ENCODE measurements around the gene NKIRAS2.
"Not testable (repeated sequence)": the region's sequence is repeated elsewhere in the genome, so short reads cannot be mapped to it uniquely, and the experiment has no call there.

Gene NKIRAS2

DNA sequence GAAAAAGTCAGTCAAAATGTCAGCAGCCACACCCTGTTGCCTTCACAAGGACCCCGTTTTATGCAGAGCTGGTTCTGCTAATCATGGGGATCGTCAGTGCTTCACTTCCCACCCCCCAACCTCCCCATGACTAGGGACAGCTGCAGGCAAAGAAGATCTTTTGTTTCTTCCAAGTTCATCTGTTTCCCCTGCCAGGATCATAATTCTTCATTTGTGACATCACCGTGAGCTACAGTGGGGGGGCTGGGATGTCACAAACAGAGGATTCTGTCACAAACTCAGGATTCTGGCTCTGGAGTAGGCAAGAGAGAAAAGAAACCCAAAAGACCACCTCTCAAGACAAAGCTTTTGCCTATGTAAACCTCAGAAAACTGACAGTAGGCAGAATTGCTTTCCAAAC is 27.3 kb upstream of the NKIRAS2 start:
- no peak overlapping the region for H3K4me3 ChIP-seq (ENCODE audit: low read depth, low read length)
- no peak for DNase-seq (ENCODE audit: low read depth)

DNA sequence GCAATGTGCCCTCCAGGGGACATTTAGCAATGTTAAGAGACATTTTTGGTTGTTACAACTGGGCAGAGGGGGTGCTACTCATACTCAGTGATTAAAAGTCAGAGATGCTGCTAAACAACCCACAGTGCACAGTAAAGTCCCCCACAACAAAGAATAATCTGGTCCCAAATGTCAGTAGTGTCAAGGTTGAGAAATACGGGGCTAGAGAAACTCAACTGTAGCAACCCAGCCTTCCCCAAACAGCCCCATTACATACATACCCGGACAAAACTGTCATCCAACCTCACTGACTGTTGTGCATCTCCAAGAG is 23.1 kb upstream of the NKIRAS2 start:
- no peak overlapping the region for H3K4me3 ChIP-seq (ENCODE audit: low read depth, low read length)
- DNase-seq (ENCODE audit: low read depth) = no peak

DNA sequence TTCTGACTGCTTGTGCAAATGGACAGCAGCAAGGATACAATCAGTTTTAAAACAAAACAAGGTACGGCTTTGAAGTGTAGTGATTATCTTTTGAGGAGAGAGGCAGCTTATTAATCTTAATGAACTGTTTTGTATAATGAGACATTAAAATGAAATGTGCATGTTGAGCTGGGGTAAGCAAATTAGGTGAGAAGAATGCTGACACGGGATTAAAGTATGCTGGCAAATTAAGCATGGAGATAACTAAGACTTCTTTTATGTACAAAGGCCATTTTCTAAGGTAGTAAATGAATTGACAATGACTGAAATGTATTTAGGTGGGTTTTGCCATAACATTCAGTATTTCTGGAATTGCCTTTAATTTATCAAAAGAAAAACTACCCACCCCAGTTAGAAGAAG is 21.4 kb upstream of the NKIRAS2 start:
- no peak overlapping the region for H3K4me3 ChIP-seq (ENCODE audit: low read depth, low read length)
- DNase-seq (ENCODE audit: low read depth) = no peak

DNA sequence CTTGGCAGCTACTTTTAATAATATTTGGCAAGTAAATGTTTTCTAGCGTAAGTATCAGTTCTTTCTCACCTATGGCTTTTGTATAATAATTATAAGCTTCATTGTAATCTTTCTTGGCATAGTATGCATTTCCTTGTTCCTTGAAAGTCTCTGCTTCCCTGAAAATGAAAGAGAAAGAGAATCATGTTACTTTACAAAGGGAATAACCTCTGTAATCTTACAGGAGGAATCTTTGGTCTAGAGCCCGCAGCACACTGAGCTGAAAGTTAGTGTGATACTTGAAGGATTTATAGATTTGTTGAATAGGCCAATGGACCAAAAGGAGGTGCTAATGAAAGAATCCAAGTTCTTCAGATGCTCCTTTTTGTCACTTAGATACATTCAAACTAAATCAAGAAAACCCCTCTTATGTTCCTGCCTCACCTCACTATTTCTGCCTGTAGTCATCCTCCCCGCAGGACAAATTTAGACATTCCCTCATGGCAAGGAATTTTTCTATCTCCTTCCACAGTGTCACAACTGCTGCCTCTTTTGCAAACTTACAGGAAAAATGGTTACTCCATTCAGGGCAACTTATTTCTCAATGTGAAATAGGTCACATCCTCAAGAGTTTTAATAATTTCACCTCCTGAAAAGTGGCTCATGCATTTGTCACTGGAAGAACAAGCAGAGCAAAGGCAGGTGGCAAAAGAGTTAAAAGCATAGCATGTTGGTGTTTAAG is 19.3 kb upstream of the NKIRAS2 start:
- no peak for DNase-seq (ENCODE audit: low read depth)
- H3K4me3 ChIP-seq (ENCODE audit: low read depth, low read length) = no peak overlapping the region

DNA sequence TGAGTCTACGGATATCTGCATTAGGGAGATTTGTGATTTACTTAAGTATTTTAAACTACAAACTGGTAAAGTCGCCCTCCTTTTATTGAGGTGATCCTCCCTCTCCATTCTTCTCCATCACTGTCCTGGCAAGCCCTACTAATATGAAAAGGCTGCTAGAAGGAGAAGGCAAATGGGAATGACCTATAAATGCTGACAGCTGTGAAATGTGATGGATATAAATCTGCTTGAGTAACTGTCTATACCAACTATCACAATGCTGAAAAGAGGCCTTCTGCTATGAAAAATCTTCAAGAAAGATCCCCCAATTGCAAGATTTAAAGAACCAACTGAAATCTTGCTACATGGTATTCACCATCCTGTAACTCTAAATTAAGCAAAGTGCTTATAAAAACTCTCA is 18.2 kb upstream of the NKIRAS2 start:
- no peak overlapping the region for H3K4me3 ChIP-seq (ENCODE audit: low read depth, low read length)
- DNase-seq (ENCODE audit: low read depth) = no peak

DNA sequence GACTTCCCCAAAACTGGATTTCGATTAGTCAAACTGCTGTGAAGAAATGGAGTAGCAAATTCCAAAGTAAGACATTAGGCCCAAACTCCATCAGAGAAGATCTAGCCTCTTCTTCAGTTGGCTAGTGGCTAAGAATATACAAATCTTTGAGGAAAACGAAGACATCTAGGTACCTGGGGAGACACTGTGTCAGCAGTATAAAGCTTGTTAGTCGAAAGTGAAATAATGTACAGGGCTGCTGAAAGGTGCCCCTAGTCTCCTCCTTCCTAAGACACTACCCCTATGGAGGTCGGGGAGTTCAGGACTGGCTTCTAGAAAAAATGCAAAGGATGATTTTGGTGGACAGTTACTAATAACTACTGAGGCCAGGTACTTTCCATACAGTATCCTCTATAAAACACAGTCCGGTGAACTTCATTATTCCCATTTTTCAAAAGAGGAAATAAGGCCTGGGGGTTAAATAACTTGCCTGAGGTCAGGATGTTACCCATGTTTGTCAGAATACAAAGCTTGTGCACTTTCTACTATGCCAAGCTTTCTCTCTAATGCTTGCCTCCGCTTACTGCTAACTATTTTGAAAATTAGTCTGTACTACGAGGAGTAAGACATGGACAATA is 17.6 kb upstream of the NKIRAS2 start:
- no peak for DNase-seq (ENCODE audit: low read depth)
- no peak overlapping the region for H3K4me3 ChIP-seq (ENCODE audit: low read depth, low read length)

DNA sequence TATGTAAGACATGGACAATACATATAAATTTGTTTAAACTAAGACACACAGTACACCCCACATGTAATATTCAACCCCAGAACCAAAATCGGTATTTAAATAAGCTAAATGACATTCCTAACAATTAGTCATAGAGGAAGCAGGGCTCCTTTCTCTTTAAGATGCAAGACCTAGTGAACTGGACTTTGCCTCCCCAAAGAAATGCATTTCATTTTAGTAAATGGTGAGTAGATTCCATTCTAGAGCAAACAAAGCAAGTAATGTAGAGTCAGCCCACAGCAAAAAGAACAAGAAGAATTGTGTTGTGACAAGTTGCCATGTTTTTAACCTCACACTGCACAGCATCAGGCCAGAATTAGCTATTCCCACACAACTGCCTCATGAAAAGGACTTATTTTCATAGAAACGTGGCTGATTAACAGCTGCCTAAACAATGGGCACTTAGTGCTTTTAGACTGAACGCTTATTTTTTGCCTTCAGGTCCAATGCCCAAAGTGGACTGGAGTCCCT is 17.0 kb upstream of the NKIRAS2 start:
- no peak for DNase-seq (ENCODE audit: low read depth)
- H3K4me3 ChIP-seq (ENCODE audit: low read depth, low read length) = no peak overlapping the region

DNA sequence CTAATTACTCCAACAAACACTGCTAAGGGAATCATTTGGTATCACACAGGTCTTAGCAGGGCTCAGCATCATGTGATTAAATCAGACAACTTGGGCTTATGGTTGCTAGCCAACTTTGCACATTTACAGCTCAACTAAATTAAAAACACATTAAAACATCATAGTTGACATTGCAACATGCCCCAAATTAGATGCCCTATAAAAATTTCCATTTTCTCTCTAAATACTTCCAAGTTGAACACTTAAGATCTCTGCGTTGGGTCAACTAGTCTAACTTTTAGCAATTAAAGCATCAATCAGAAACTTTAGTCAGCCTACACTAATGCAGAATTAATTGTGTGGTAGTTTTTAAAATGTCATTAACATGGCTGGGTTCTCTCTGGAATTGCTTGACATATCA is 14.7 kb upstream of the NKIRAS2 start:
- no peak overlapping the region for H3K4me3 ChIP-seq (ENCODE audit: low read depth, low read length)
- DNase-seq (ENCODE audit: low read depth) = no peak

DNA sequence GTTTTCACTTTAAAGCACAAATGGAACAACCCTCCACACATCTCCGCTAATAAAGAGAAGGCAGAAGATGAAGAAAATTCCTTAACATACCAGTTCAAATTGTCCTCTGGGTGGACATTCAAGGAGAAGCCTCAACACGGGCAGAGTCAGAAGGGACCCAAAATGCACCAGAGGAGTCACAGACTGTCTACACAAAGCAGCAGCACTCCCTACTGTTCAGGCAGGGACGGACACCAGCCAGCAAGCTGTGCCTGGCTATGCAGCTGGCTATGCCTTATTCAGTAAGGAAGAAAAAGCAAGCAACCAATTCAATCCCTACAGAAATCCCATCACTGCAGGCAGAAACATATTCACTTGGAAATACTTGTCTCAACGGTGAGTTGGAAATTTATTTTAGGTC is 10.7 kb upstream of the NKIRAS2 start:
- no peak overlapping the region for H3K4me3 ChIP-seq (ENCODE audit: low read depth, low read length)
- DNase-seq (ENCODE audit: low read depth) = no peak

DNA sequence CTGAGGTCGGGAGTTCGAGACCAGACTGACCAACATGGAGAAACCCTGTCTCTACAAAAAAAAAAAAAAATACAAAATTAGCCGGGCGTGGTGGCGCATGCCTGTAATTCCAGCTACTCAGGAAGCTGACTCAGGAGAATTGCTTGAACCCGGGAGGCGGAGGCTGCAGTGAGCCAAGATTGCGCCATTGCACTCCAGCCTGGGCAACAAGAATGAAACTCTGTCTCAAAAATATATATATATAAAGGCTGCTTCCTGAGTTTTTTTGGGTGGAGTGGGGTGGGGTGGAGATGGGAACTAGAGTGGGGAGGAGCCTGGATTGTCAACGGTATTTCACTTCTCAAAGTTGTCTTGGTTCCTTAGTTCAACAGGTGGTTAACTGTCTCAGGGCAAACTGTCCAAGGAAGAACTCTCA is 9.6 kb upstream of the NKIRAS2 start:
- DNase-seq (ENCODE audit: low read depth); H3K4me3 ChIP-seq (ENCODE audit: low read depth, low read length): not testable (repeated sequence)

DNA sequence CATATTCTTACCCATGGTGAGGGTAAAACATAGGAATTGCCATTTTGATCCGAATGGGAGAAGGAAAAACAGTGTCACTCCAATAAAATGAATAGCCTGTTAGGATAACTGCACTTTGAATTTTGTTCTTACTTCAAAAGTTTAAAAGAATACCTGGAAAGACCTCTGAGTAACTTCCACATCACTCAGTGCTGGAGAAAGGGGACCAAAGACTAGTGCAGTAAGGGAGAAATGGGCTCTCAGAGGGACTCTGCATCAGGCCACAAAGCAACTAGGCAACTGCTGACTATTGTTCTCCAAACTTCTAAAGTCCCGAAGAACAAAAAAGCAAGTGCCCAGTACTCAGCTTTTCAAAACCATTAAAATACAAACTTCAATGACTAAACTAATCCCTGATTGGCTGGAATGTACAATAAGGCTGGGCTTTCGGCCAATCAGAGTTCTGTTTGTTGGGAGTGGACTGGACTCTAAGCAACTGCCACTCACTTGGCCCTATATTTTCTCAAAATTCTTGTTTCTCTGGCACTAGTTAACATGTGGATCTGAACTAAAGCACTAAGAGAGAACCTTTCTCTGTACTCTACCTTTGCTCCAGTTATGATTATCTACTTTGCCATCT is 8.9 kb upstream of the NKIRAS2 start:
- H3K4me3 ChIP-seq (ENCODE audit: low read depth, low read length) = no peak overlapping the region

DNA sequence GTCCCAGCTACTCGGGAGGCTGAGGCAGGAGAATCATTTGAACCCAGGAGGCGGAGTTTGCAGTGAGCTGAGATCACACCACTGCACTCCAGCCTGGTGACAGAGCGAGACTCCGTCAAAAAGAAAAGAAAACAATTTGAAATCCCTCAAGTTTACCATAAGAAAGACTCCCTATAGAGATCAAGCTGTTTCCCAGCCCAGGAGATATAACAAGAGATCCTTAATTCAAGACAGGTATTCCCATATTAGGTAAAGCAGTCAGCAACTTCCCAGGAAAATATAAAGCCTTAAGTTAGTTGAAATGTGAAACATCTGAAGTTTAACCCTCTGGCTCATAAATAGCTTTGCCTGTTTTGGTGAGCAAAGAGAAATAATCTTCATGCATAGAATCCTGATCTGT is 7.5 kb upstream of the NKIRAS2 start:
- DNase-seq (ENCODE audit: low read depth); H3K4me3 ChIP-seq (ENCODE audit: low read depth, low read length): not testable (repeated sequence)

More for the DNA sequence above, 8.9 kb upstream of the NKIRAS2 start:
- DNase-seq (ENCODE audit: low read depth) = no peak

DNA sequence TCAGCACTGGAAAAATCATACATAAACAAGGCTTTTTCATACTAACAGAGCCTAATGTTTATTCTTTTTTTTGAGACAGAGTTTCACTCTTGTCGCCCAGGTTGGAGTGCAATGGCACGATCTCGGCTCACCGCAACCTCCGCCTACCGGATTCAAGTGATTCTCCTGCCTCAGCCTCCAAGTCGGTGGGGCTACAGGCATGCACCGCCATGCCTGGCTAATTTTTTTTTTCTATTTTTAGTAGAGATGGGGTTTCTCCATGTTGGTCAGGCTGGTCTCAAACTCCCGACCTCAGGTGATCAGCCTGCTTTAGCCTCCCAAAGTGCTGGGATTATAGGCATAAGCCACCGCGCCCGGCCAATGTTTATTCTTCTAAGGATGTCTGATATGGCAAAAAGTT is 6.2 kb upstream of the NKIRAS2 start:
- H3K4me3 ChIP-seq (ENCODE audit: low read depth, low read length) = not testable (repeated sequence)

DNA sequence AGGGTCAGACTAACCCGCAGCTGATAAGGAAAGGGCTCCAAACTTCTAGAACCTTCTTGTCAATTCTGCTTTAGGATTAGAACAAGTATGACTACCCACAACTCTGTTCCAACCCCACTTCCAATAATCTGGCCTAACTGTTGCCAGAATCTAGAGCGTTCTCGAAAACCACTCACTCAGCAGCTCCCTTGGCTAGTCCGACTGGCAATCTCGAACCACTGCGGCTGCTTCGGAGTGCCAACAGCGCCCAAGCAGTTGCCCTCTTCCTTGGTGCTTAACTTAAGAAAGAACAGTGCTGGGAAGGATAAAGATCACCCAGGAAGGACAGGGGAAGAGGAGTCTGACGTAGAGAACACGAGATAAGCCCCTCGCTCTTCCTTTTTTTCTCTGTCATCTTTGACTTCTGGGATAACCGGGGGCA is 3.5 kb upstream of the NKIRAS2 start:
- DNase-seq (ENCODE audit: low read depth) = no peak
- H3K4me3 ChIP-seq (ENCODE audit: low read depth, low read length) = peak overlapping the region; percentile 96

More for the DNA sequence above, 6.2 kb upstream of the NKIRAS2 start:
- not testable (repeated sequence) for DNase-seq (ENCODE audit: low read depth)

DNA sequence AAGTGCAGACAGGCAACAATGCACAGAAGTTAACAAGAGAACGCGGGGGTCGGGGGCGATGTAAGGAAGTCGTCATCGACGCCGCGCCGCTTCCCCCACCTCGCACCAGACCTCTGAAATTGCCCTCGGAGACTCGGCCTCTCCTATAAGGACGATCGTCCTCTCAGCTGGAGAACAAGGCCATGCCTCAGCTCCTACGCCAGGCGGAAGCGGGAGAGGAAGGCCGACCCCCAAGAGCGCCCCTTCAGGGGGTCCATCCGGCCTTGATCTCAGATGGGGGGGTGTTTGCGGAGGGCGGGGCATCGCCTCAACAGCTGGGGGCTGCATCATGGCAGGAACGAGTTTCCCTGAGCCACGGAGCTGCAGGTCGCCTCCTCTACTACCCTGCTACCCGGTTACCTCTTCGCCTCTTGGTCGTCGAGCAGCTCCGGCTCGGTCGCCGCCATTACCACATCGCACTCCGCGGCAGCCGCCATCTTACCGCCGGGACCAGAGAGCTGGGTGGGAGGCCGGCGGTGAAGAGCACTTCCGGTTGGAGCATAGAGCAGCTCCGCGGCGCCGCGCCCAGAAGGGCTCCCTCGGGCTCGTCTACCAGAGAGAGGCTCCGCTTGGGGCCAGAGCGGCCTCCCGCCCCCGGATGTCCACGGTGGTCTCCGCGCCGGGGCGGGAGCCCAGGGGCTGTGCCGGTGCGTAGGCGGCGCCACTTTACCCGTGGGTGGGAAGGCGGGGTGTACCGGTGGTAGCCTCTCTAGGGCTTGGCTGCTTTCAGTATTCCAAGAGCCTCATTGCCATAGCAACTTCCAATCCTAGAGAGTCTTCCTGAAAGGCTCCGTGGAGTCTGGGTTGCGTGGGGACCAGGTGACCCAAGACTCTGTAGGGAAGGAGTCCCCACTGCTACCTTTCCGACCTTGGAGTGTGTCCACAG is 2.7 kb upstream of the NKIRAS2 start, which contains the start of gene DNAJC7:
DNAJC7 (minus strand) TSS at position 499 of the 925 bp plus-strand sequence; CDS start at position 476, 23 bp downstream.
- DNase-seq (ENCODE audit: low read depth) = peak; percentile 73

DNA sequence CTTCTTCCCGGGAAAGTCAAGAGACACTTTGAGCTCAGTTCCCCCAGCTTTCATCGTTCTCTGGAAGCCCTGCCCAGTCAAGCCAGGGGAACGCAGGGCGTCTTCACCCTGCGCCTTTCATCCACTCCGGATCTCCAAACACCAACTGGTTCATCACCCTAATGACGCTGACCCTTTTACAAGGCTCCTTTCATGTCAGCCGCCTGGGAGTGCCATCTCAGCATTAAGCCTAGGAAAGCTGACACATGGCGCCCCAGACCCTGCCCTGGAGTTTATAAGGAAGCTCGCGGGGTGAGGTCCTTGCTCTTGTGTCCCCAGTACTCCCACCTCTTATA is 2.1 kb upstream of the NKIRAS2 start:
- DNase-seq (ENCODE audit: low read depth) = no peak
- H3K4me3 ChIP-seq (ENCODE audit: low read depth, low read length) = peak overlapping the region; percentile 96

More for the DNA sequence above, 2.7 kb upstream of the NKIRAS2 start, which contains the start of gene DNAJC7:
- peak within 1 kb of the TSS; percentile 96 for H3K4me3 ChIP-seq (ENCODE audit: low read depth, low read length)

DNA sequence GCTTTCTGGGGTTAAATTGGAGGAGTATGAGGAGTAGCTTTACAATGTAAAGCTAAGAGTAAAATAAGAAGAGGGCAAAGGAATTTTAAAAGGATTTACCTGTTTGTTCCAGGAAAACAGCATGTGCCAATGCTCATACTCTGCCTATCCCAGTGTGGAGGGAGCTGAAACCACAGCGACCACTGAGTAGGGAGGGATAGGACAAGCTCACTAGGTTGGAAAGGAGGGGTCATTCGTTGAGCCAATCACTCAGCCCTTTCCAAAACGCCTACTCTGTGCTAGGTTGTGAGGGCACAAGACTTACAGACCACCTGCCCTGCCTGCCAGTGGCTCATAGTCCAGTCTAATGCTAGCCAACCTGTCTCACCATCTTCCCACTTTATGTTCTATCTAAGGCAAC is 1.6 kb upstream of the NKIRAS2 start:
- H3K4me3 ChIP-seq (ENCODE audit: low read depth, low read length) = peak overlapping the region; percentile 96

DNA sequence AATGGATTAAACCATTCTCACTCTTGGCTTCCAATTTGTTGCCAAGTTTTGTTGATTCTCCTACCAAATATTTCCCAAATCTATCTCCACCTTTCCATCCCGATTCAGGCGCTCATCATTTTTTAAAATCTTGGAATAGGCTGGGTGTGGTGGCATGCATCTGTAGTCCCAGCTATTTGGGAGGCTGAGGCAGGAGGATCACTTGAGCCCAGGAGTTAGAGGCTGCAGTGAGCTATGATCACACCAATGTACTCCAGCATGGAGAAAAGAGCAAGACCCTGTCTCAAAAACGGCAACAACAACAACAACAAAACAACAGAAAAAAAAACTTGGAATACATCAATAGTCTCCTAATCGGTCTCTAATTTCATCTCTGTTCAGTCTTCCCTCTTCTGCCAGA is 902 bp upstream of the NKIRAS2 start:
- DNase-seq (ENCODE audit: low read depth) = no peak
- H3K4me3 ChIP-seq (ENCODE audit: low read depth, low read length) = no peak overlapping the region

More for the DNA sequence above, 1.6 kb upstream of the NKIRAS2 start:
- no peak for DNase-seq (ENCODE audit: low read depth)

DNA sequence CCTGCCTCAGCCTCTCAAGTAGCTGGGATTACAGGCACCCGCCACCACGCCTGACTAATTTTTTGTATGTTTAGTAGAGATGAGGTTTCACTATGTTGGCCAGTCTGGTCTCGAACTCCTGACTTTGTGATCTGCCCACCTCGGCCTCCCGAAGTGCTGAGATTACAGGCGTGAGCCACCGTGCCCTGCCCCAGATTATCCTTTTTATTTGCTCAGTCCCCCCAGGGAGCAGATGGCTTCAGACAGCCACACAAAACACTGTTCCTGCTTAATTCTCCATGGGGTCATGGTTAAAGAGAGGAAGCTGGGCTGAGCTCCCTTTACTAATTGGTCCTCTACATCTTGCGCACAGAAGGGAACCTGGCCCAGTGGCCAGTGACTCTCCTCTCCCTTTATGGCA is 955 bp downstream of the NKIRAS2 start:
- peak overlapping the region; percentile 70 for H3K4me3 ChIP-seq (ENCODE audit: low read depth, low read length)
- not testable (repeated sequence) for DNase-seq (ENCODE audit: low read depth)
